NCI-H1694 treated with DMSO at 0.1 percent for 48 hours (cell line): Measurements from ENCODE around the gene PLEKHA6.
"Not testable (repeated sequence)": the region's sequence is repeated elsewhere in the genome, so short reads cannot be mapped to it uniquely, and the experiment has no call there.

ENCODE experiments used
- DNase-seq: peaks from one replicate; lab custom pipeline; 2025; lab: John Stamatoyannopoulos, UW

The PLEKHA6 gene

GRCh38 chr1:204260601-204261197, 99.0 kb downstream of the PLEKHA6 start:
- DNase-seq, result no peak

- no peak for DNase-seq
Measured at GRCh38 chr1:204259782-204260181, 99.9 kb downstream of the PLEKHA6 start.

- no peak for DNase-seq
Measured at GRCh38 chr1:204259196-204259595, 100.5 kb downstream of the PLEKHA6 start.

- DNase-seq, result peak; percentile 48
Measured at GRCh38 chr1:204258213-204259115, 101.3 kb downstream of the PLEKHA6 start.

GRCh38 chr1:204257446-204257845, 102.3 kb downstream of the PLEKHA6 start:
- DNase-seq, result no peak

- no peak for DNase-seq
Measured at GRCh38 chr1:204256531-204256930, 103.2 kb downstream of the PLEKHA6 start.

- DNase-seq, result no peak
Measured at GRCh38 chr1:204255966-204256365, 103.8 kb downstream of the PLEKHA6 start.

GRCh38 chr1:204255225-204255624, 104.5 kb downstream of the PLEKHA6 start:
- DNase-seq, result peak; percentile 22

- DNase-seq, result no peak
Measured at GRCh38 chr1:204254031-204254661, 105.6 kb downstream of the PLEKHA6 start.

- no peak for DNase-seq
Measured at GRCh38 chr1:204251926-204252689, 107.6 kb downstream of the PLEKHA6 start.

GRCh38 chr1:204251286-204251685, 108.4 kb downstream of the PLEKHA6 start:
- DNase-seq, result no peak

- DNase-seq, result no peak
Measured at GRCh38 chr1:204250428-204251030, 109.2 kb downstream of the PLEKHA6 start.

- DNase-seq, result no peak
Measured at GRCh38 chr1:204249736-204250427, 109.8 kb downstream of the PLEKHA6 start.

- no peak for DNase-seq
Measured at GRCh38 chr1:204248954-204249353, 110.8 kb downstream of the PLEKHA6 start.

- no peak for DNase-seq
Measured at GRCh38 chr1:204246876-204247275, 112.9 kb downstream of the PLEKHA6 start.

GRCh38 chr1:204242920-204243319, 116.8 kb downstream of the PLEKHA6 start:
- no peak for DNase-seq

- no peak for DNase-seq
Measured at GRCh38 chr1:204241914-204242313, 117.8 kb downstream of the PLEKHA6 start.

- DNase-seq, result no peak
Measured at GRCh38 chr1:204241050-204241449, 118.7 kb downstream of the PLEKHA6 start.

- DNase-seq, result no peak
Measured at GRCh38 chr1:204240233-204240632, 119.5 kb downstream of the PLEKHA6 start.

GRCh38 chr1:204239401-204239800, 120.3 kb downstream of the PLEKHA6 start:
- not testable (repeated sequence) for DNase-seq

GRCh38 chr1:204238520-204238919, 121.2 kb downstream of the PLEKHA6 start:
- DNase-seq, result not testable (repeated sequence)
